Myocyte (in vitro differentiated cells): ENCODE measurements around the gene FASN. TPM values are rescaled to one million over a fixed set of nuclear protein-coding genes. Genes with fewer than 3 reads are reported as not detected.
"Not testable (repeated sequence)": the region's sequence is repeated elsewhere in the genome, so short reads cannot be mapped to it uniquely, and the experiment has no call there.

ENCODE experiments used
- DNase-seq: peaks from one replicate; pipeline ENCODE4 v3.0.0-alpha.2; 2012; ENCODE audit warnings: low read depth
- polyA plus RNA-seq: library from polyadenylated mRNA; unstranded; fragments of >200 nt; gene quantifications from one replicate; pipeline ENCODE4 v1.2.1, GENCODE V29; 2012; ENCODE audit warnings: missing spikeins
- total RNA-seq: library from RNA; depleted of rRNA; stranded (reverse); fragments of >200 nt; gene quantifications from 2 replicates; pipeline ENCODE4 v1.2.3, GENCODE V29; 2014

The FASN gene
- 78.4 and 97.9 TPM in 2 replicates for total RNA-seq
- 74.1 TPM for polyA plus RNA-seq

GRCh38 chr17:82098169-82098938 is at the start of gene FASN:
TSS of gene FASN (minus strand) at chr17:82098236. CDS start at chr17:82096445, 1,791 bp downstream.
- peak; percentile 95 for DNase-seq

GRCh38 chr17:82146663-82147654 is 48.9 kb upstream of the FASN start:
- DNase-seq = no peak

DNA sequence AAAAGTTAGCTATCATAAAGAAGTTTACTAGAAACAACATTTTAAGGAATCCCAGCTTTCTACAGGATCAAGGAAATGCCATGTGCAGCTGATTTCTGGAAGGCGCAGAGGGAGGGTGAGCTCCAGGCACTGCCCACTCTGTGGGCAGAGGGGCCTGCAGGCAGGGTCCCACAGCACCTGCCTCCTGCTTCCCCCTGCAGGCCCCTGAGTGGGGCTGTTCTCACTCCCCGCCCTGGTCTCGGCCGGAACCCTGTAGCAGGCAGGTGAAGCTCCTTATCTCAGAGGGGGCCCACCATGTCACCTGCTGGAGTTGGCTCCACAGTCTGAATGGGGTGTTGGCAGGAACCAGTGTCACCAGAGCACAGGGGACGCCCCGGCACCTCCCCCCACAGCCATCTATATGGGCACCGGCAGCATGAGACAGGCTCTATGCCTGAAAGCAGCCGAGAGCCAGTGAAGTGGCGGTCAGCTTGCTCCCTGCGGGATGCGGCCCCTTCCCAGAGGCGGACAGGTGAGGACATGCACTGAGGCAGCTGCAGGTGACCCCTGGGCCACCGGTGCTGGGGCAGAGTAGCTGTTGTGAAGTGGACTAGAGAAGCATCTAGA is 47.6 kb upstream of the FASN start:
- no peak for DNase-seq

DNA sequence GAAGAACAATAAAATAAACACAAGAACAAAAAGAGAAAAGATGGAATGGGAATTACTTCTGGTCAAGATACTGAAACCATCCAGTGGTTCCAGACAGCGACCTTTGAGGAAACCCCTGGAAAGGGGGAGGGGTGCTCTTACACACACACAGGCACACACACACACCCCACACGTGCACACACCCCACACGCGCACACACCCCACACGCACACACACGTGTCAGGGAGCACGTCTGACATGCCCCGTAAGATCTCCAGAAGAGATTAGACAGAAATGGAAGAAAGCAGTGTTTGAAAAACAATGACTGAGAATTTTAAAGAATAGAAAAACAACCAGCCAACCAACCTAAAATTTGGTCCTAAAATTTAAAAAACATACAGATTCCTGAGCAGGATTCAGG is 45.3 kb upstream of the FASN start:
- no peak for DNase-seq

- not testable (repeated sequence) for DNase-seq
Observed at GRCh38 chr17:82139961-82140360, 41.9 kb upstream of the FASN start.

GRCh38 chr17:82138511-82138992 is 40.5 kb upstream of the FASN start:
- DNase-seq = no peak

- no peak for DNase-seq
Observed at GRCh38 chr17:82134101-82134500, 36.1 kb upstream of the FASN start.

- DNase-seq = peak; percentile 56
Observed at GRCh38 chr17:82133166-82133953, 35.3 kb upstream of the FASN start.

DNA sequence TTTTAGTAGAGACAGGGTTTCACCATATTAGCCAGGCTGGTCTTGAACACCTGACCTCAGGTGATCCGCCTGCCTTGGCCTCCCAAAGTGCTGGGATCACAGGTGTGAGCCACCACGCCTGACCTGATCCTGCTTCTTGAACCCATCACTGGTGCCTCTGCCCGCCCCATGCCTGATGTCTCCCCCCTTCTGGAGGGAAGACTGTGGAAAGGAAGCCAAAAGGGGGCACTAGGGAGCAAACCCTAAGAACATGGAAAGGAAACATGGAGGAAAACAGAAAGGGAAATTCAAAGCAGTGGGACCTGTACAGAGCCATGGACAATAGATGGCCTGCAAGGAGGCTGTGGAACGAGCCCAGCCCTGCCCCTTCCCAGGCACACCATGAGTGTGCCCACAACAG is 31.1 kb upstream of the FASN start:
- no peak for DNase-seq

GRCh38 chr17:82128287-82128686 is 30.3 kb upstream of the FASN start:
- DNase-seq = no peak

- no peak for DNase-seq
Observed at GRCh38 chr17:82127704-82128103, 29.7 kb upstream of the FASN start.

- no peak for DNase-seq
Observed at GRCh38 chr17:82127315-82127595, 29.2 kb upstream of the FASN start.

GRCh38 chr17:82126556-82127314 is 28.7 kb upstream of the FASN start:
- no peak for DNase-seq

DNA sequence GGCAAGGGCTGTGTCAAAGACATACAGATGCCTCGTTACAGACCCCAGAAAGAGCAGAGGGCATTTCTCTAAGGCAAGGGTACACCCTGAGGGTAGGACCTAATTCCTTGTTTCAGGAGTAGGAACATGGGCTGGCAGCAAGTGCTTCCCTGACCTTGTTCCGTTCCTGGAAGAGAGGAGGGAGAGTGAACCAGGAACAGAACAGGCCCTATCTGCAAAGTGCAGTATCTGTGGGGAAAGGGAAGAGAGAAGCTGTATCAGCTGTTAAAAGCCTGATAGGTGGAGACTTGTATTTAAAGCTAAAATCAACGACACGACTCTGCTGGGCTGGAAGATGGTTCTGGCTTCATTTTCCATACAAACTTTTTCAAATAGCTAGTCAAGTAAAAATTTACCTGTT is 26.1 kb upstream of the FASN start:
- no peak for DNase-seq

GRCh38 chr17:82121660-82122629 is 23.9 kb upstream of the FASN start:
- peak; percentile 82 for DNase-seq

DNA sequence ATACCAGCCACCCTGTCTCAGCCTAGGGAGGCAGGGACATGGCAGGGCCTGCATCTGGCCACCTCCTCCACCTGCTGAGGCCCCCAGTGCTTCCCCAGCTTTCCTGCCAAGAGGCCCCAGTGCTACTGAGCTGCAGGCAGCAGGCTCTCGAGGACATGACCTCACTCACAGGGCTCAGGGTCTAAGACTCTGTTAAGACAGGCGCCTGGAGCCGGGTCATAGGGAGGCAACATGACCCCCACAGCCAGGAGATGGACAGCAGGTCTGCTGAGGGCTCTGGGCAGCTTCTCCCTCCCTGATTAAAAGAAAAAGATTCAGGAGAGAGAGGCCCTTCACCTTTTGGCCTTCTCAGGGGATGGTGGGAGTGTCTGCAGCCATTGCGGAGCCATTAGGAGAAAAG is 23.2 kb upstream of the FASN start:
- DNase-seq = no peak

DNA sequence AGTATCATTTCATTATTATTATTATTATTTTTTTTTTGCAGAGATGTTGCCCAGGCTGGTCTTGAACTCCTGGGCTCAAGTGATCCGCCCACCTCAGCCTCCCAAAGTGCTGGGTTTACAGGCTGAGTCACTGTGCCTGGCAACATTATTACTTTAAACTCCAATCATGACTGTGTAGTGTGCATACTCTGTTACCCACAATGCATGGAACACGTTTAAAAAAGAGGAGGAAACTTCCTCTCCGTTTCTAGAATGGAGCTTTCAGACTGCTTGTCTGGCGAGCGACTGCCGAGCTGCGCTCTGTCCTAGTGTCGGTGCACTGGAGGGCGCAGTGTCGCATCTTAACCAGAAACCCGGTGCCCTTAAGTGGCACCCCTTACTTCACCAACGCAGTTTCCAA is 22.1 kb upstream of the FASN start:
- no peak for DNase-seq

GRCh38 chr17:82118815-82119380 is 20.9 kb upstream of the FASN start:
- DNase-seq = no peak
